MM.1S (cell line): ENCODE measurements around the gene MMP21.

Source experiments
- DNase-seq: peaks from one replicate; pipeline ENCODE4 v3.0.0-alpha.2; 2015
- H2AFZ ChIP-seq: fragments of 300-600 bp; sonication (generic); 2 replicates; pipeline ENCODE4 v1.6.0; 2016; ENCODE audit warnings: antibody characterized with exemption, low read length
- H3F3A ChIP-seq: fragments of 300-600 bp; sonication (generic); 2 replicates; pipeline ENCODE4 v1.6.1; 2016; ENCODE audit warnings: mild to moderate bottlenecking, antibody characterized with exemption, low read length, moderate library complexity, mixed read lengths; ENCODE audit not compliant: insufficient read depth
- H3K27ac ChIP-seq: fragments of 300-600 bp; sonication (generic); 2 replicates; pipeline ENCODE4 v1.5.1; 2016; ENCODE audit warnings: mild to moderate bottlenecking, low read length
- H3K27me3 ChIP-seq: fragments of 300-600 bp; sonication (generic); replicated peaks from 2 replicates; pipeline ENCODE4 v1.6.0; 2016; ENCODE audit warnings: low read length; ENCODE audit not compliant: insufficient read depth
- H3K36me3 ChIP-seq: fragments of 300-600 bp; sonication (generic); replicated peaks from 2 replicates; pipeline ENCODE4 v1.6.1; 2016; ENCODE audit warnings: mild to moderate bottlenecking, low read length, mixed read lengths; ENCODE audit not compliant: insufficient read depth
- H3K4me1 ChIP-seq: fragments of 300-600 bp; sonication (generic); 2 replicates; pipeline ENCODE4 v1.6.1; 2016; ENCODE audit warnings: low read length, mixed read lengths
- H3K4me2 ChIP-seq: fragments of 300-600 bp; sonication (generic); 2 replicates; pipeline ENCODE4 v1.6.0; 2016; ENCODE audit warnings: low read depth, low read length
- H3K4me3 ChIP-seq: fragments of 300-600 bp; sonication (generic); 2 replicates; pipeline ENCODE4 v1.5.1; 2016; ENCODE audit warnings: low read length, mixed read lengths
- H3K79me2 ChIP-seq: fragments of 300-600 bp; sonication (generic); 2 replicates; pipeline ENCODE4 v1.6.1; 2016; ENCODE audit warnings: mixed run types, low read length, mixed read lengths
- H3K9ac ChIP-seq: fragments of 300-600 bp; sonication (generic); 2 replicates; pipeline ENCODE4 v1.6.1; 2016; ENCODE audit warnings: low read length, mixed read lengths
- H3K9me2 ChIP-seq: fragments of 300-600 bp; sonication (generic); replicated peaks from 2 replicates; pipeline ENCODE4 v1.6.1; 2016; ENCODE audit warnings: mild to moderate bottlenecking, low read length, mixed read lengths; ENCODE audit not compliant: insufficient read depth
- H3K9me3 ChIP-seq: fragments of 300-600 bp; sonication (generic); replicated peaks from 2 replicates; pipeline ENCODE4 v1.6.1; 2016; ENCODE audit warnings: mild to moderate bottlenecking, low read length, mixed read lengths; ENCODE audit not compliant: insufficient read depth
- H4K20me1 ChIP-seq: fragments of 300-600 bp; sonication (generic); 2 replicates; pipeline ENCODE4 v1.6.1; 2016; ENCODE audit warnings: mild to moderate bottlenecking, low read length, moderate library complexity, mixed read lengths; ENCODE audit not compliant: insufficient read depth
- CTCF ChIP-seq: fragments of 300-600 bp; sonication (generic); IDR thresholded peaks from 2 replicates; pipeline ENCODE4 v1.5.1; 2016; ENCODE audit warnings: antibody characterized with exemption, low read length, mixed read lengths
- EZH2 ChIP-seq: fragments of 300-600 bp; sonication (generic); optimal IDR thresholded peaks from 2 replicates; pipeline ENCODE3; 2017; ENCODE audit warnings: low read depth, mild to moderate bottlenecking, antibody characterized with exemption, low read length, mixed read lengths
- EZH2phosphoT487 ChIP-seq: fragments of 300-600 bp; sonication (generic); IDR thresholded peaks from 2 replicates; pipeline ENCODE4 v1.6.1; 2018; ENCODE audit warnings: antibody characterized with exemption, low read length

Gene MMP21

GRCh38 chr10:125797994-125798662, 22.5 kb upstream of the MMP21 start:
- Histone ChIP-seq H3K27me3 (no peaks in the 10 kb centered on the region), H4K20me1 (no peaks in the 10 kb centered on the region), H3K27ac (peak overlapping the region; percentile 97), H3K79me2 (no peaks in the 10 kb centered on the region), H3K9me3 (no peaks in the 10 kb centered on the region), H3K36me3 (no peaks in the 10 kb centered on the region), H2AFZ (peak overlapping the region; percentile 34), H3K4me3 (no peak overlapping the region), H3K4me2 (peak overlapping the region; percentile 77), H3K4me1 (peaks cover 65% of the 10 kb centered on the region), H3K9me2 (no peaks in the 10 kb centered on the region), H3F3A (peaks cover 44% of the 10 kb centered on the region), H3K9ac (0 out of 2 replicates have a peak overlapping the region, but pooled peaks have one; percentile 21)
- TF ChIP-seq CTCF (no peak), EZH2phosphoT487 (no peak), EZH2 (no peak)
- peak; percentile 28 for DNase-seq

GRCh38 chr10:125797424-125797823, 21.8 kb upstream of the MMP21 start:
- H3K36me3 ChIP-seq = no peaks in the 10 kb centered on the region
- TF ChIP-seq EZH2 = no peak
- peak; percentile 23 for TF ChIP-seq CTCF
- H3K27ac ChIP-seq = peak overlapping the region; percentile 97

GRCh38 chr10:125795637-125796190, 20.1 kb upstream of the MMP21 start:
- peak overlapping the region; percentile 97 for H3K27ac ChIP-seq
- H3K4me2 ChIP-seq = peak overlapping the region; percentile 77
- H3K36me3 ChIP-seq = no peaks in the 10 kb centered on the region

More at GRCh38 chr10:125797424-125797823, 21.8 kb upstream of the MMP21 start:
- Histone ChIP-seq H3K4me2 (peak overlapping the region; percentile 77; the same call in 1 of the 2 replicates), H3K4me3 (no peak overlapping the region), H3K4me1 (peaks cover 65% of the 10 kb centered on the region), H3K79me2 (no peaks in the 10 kb centered on the region), H3K9ac (no peak overlapping the region), H4K20me1 (no peaks in the 10 kb centered on the region), H3K9me3 (no peaks in the 10 kb centered on the region), H2AFZ (no peak overlapping the region), H3K9me2 (no peaks in the 10 kb centered on the region), H3F3A (peaks cover 44% of the 10 kb centered on the region), H3K27me3 (no peaks in the 10 kb centered on the region)
- DNase-seq = peak; percentile 70

More at GRCh38 chr10:125795637-125796190, 20.1 kb upstream of the MMP21 start:
- H3K9me2 ChIP-seq = no peaks in the 10 kb centered on the region
- peaks cover 65% of the 10 kb centered on the region for H3K4me1 ChIP-seq
- H3F3A ChIP-seq = peaks cover 44% of the 10 kb centered on the region
- peak; percentile 63 for DNase-seq
- no peaks in the 10 kb centered on the region for H4K20me1 ChIP-seq
- H3K79me2 ChIP-seq = no peaks in the 10 kb centered on the region
- H3K9me3 ChIP-seq = no peaks in the 10 kb centered on the region
- TF ChIP-seq EZH2 (no peak), CTCF (no peak), EZH2phosphoT487 (no peak)
- no peaks in the 10 kb centered on the region for H3K27me3 ChIP-seq
- H3K9ac ChIP-seq = peak overlapping the region; percentile 46
- peak overlapping the region; percentile 26; the same call in 1 of the 2 replicates for H2AFZ ChIP-seq
- peak overlapping the region; percentile 37 for H3K4me3 ChIP-seq
